Pons (tissue), 1 donor: ENCODE measurements around the gene PTPRD.
"Not testable (repeated sequence)": the region's sequence is repeated elsewhere in the genome, so short reads cannot be mapped to it uniquely, and the experiment has no call there.

Source experiments
- DNase-seq: peaks from one replicate; pipeline ENCODE4 v3.0.0-alpha.2; 2016; ENCODE audit warnings: low spot score

The PTPRD gene

GRCh38 chr9:8723195-8723594 is 1889.6 kb downstream of the PTPRD start:
- no peak for DNase-seq

- DNase-seq: no peak
Measured at GRCh38 chr9:8719833-8720486, 1892.8 kb downstream of the PTPRD start.

DNA sequence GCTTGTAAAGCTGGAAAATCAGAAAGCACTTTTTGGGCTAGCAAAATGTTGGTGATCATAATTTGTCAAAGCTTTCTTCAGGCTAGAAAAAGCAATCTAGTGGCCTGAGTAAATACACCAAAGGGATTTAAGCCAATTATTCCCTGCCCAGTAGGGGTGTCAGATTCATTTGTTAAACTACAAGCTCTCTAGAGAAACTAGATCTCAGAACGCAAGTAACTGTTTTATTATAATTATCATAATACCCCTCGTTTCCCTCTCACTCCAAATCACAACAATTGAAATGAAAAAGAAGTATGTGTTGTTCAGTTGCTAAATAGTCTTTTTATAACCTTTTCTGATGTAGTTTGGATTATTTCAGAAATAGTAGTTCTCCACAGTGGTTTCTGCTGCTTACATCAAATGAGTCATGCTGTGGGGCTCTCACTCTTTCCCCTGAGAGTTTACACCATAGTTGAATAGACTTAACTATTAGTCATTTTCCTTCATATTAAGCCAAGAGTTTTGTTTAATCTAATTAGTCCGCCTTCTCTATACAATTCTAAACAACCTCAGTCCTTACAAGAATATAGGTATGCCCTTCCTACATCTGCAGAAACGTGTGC is 1894.6 kb downstream of the PTPRD start:
- DNase-seq: no peak

- DNase-seq: no peak
Measured at GRCh38 chr9:8717146-8717545, 1895.7 kb downstream of the PTPRD start.

DNA sequence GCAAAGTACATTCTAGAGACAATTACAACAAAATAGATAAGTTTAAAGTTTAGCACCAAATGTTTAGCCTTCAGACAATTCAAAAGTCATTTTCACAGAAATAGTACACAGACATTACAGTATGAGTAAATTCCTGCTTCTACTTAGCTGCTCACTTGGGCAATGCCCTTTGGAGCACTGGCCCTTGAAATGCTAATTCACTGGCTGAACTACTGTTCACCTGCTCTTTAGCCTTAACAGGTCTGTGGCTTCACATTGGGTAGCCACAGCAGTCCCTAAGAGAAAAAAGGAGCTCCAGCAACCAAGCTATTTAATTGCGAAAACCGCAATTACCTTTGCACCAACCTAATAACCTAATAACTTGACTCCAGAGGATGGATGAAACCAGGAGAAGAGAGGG is 1897.0 kb downstream of the PTPRD start:
- DNase-seq: no peak

DNA sequence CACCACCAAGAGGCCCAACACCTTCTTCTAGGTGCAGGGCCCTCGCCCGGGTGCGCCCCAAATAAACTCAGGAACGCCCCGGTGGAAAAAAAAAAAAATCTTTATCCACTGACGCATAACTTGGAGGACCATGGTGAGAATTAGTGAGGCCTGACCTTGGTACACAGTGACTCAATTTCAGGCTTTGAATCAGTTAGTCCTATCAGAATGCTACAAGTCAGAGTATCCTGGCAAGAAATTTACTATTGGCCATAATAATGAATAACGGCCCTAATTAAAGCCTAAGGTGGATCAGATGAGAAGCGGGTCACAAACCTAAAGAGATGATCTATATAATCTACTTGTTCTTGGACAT is 1899.0 kb downstream of the PTPRD start:
- DNase-seq: no peak

DNA sequence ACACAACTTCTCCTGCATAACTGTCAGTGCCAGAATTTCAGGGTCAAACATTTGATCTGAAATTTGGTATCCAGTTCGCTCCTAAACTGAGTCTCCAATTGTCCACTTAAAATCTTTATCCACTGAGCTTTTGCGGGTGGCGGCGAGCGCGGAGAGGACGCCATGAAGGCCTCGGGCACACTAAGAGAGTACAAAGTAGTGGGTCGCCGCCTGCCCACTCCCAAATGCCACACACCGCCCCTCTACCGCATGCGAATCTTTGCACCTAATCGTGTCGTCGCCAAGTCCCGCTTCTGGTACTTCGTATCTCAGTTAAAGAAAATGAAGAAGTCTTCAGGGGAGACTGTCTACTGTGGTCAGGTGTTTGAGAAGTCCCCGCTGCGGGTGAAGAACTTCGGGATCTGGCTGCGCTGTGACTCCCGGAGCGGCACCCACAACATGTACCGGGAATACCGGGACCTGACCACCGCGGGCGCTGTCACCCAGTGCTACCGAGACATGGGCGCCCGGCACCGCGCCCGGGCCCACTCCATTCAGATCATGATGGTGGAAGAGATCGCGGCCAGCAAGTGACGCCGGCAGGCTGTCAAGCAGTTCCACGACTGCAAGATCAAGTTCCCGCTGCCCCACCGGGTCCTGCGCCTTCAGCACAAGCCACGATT is 1899.5 kb downstream of the PTPRD start:
- no peak for DNase-seq

- no peak for DNase-seq
Measured at GRCh38 chr9:8709731-8710130, 1903.1 kb downstream of the PTPRD start.

GRCh38 chr9:8708728-8709127 is 1904.1 kb downstream of the PTPRD start:
- DNase-seq: no peak

DNA sequence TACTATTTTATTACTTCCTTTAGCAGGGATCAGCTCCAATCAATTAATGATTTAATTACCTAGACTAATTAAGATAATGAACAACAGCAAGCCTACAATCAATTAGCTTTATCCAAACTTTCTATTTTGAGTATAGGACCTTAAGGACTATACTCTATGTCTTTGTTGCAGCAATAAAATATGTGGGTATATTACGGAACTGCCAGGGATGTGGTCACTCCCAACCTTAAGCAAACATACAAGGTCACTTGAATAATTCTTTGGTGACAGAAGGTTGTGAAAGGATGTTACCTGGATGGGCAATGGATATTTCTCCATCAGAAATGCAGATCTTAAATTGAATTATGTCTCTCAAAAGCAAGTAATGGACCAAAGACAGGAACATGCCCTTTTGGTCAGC is 1905.8 kb downstream of the PTPRD start:
- no peak for DNase-seq

DNA sequence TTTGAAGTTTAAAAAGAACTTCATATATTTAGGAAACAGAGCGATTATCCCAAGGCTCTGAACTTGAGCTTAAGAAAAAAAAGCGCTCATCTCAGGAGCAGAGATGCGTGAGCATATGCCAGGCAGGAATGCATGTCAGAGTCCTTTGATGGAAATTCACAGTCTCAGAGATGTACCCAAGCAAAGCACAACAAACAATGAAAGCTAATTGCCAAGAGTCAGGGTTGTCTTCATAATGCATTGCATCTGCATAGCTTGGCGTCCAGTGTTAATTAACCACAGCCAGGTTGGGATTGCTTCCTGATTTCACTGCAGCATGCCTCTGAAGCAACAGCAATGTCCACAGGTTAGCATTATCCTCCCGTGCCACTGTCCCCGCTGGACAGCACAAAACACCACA is 1906.3 kb downstream of the PTPRD start:
- peak; percentile 41 for DNase-seq

GRCh38 chr9:8705861-8706260 is 1906.9 kb downstream of the PTPRD start:
- no peak for DNase-seq

- no peak for DNase-seq
Measured at GRCh38 chr9:8703904-8704303, 1908.9 kb downstream of the PTPRD start.

DNA sequence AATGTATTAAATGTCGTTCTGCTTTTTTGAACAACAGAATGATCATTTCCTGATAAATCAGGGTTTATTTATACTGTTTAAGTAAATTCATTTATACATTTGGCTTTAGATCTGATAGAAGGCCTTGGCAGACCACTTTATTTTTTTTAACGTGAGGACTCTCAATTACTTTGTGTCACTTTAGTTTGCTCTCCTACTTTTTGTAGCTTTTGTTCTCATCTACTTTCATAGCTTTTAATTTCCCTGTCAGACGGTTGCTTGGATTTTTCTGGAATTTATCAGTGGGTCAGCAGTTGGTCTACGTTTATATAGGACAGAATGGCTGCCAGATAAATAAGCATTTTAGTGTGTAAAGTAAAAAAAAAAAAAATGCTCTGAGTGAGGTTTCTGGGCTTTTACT is 1910.9 kb downstream of the PTPRD start:
- DNase-seq: no peak

GRCh38 chr9:8697565-8697964 is 1915.2 kb downstream of the PTPRD start:
- not testable (repeated sequence) for DNase-seq

GRCh38 chr9:8696516-8696915 is 1916.3 kb downstream of the PTPRD start:
- DNase-seq: no peak

DNA sequence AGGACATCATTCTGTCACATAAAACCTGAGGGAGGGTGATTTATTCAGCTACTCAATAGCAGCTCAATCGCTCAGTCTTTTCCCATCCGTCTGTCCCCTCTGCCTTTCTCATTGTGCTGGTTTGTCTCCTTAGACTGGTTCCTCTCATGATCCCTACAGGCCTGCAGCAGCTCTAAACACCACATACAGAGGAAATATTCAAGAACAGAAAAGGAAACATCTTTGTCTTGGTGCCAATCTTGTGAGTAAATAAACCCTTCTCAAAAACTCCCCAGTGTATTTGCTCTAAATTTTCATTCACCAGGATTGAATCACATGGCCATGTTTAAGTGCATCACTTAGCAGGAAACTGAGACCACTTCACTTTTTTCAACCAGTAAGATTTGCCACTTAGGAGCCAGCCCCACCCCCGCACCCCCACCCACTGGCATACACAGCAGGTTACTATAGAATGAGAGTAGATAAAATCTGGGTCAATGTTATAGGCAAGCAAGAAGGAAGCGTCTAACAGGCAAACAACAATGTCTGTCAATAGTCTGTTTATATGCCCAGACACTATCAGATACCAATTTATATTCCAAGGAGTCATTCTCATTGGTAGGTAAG is 1917.7 kb downstream of the PTPRD start:
- peak; percentile 39 for DNase-seq

GRCh38 chr9:8693464-8693863 is 1919.3 kb downstream of the PTPRD start:
- DNase-seq: no peak

DNA sequence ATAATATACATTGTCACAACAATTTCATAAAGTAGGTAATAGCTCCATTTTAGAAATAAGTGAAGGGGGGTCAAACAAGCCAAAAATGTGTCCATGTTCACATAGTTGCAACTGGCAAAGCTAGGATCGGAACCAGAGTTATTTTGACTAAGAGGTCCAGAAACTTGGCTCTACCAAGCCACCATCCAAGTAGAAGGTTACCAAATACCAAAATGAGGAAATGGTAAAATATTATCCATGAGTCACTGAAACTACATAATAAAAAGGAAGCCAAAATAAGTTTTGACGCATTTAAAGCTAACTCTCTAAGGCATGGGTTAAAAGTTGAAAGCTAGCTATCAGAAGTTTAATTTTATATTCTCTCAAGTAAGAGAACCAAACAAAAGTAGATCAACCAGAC is 1926.3 kb downstream of the PTPRD start:
- DNase-seq: no peak

DNA sequence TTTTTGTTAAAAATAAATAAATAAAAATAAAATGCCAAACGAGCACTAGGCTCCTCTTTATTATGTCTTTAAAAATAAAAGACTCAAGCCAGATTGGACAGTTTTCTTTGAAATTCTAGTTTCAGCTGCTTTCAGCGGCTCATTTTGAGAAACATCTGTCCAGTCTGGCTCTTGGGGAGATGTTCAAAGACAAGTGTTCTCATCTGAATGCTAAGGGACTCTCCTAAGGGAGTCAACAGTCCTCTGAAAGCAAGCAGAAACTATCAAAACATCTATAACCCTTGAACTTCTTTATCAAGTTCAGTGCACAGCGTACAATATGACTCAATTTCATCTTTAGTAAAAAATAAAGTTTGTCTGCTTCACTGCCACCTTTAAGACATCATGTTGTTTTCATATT is 1927.0 kb downstream of the PTPRD start:
- no peak for DNase-seq

DNA sequence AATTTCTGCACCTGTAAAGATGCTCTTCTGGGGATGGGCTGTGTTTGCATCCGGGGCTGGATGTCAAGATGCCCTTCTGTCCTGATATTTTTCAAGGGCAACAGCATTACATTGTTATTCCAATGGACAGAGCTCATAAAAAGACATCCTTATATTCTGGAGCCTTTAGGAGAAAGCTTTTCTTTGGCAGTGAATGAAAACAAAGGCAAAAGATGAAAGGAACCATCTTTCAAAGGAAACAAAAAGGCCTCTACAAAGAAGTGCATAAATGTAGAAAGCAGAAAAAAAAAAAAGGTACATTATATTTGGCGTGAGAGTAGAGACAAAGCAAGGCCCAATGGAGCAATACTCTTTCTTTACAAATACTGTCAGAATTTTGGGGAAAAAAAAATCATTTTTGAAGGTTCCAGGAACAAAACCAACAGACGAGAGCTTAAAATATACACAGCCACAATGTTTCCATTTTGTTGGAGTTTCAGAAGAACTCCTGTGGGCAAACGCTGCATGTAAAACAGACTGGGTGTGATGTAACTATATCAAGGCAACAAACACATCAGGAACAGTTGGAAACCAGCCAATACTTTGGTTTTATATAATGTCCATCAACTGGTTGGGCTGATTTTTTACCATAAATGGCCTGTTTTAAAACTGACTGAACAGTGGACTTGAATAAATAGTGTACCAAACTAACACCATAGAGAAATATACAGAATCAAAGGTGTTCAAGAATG is 1927.7 kb downstream of the PTPRD start:
- DNase-seq: no peak

GRCh38 chr9:8683496-8683895 is 1929.3 kb downstream of the PTPRD start:
- no peak for DNase-seq

DNA sequence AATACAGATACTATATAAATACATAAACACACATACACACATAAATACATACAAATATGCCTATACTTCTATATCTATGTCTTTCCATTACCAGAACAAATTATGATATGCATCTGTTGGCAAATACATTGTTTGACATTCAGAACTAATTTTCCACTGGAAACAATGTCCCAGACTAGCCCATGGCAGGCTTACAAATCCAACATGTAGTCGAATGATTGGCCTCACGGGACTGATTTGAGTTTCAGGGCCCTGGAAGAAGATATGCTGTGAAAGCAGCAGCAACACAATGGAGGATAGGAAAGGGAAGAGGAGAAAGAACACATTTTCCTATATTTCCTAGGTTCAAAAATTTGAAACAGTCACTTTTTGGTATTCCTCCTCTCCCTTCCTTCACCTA is 1932.1 kb downstream of the PTPRD start:
- DNase-seq: no peak
